ENCODE results near the gene AOX1. TPM values are rescaled to one million over a fixed set of nuclear protein-coding genes. Genes with fewer than 3 reads are reported as not detected.

Gene AOX1
- total RNA-seq, 1 experiment from 2014 or later = 3.0 TPM

DNA sequence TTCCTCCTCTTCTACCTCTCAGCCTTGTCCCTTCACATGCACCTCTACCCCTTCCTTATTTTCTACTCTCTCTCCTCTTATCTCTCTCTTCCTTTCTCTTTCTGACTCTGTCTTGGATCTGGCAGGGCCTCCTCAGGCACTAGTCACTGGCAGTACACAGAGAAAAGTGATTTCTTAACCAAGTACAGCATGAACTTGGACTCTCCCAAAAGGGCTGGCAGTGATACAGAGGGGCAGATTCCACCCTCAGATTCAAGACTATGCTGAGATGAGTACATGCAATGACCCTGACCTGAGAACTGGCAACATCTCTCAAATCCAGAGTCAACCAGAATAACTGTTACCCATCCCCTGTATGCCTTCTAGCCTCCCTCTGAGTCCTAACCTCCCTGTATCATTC, 4.3 kb downstream of the AOX1 start:
- H3K36me3 ChIP-seq (ENCODE audit: control insufficient read depth, insufficient read depth, low read length) = no peaks in the 10 kb centered on the region
- intact Hi-C loops (cut with micrococcal nuclease; ENCODE audit: unreplicated experiment) (no loop called here), in situ Hi-C loops (cut with HindIII; ENCODE audit: low pct_unique_long_range_greater_than_20kb, low sequenced_read_pairs) (no loop called here)
- ATAC-seq (no peak), DNase-seq (ENCODE audit: low read depth, low spot score) (no peak)
- peaks cover 8% of the 10 kb centered on the region for H3K4me1 ChIP-seq (ENCODE audit: control insufficient read depth, insufficient read depth, low read length)
- H3K27ac ChIP-seq (ENCODE audit: low read length) = no peak overlapping the region
- H3K27me3 ChIP-seq (ENCODE audit: control insufficient read depth, insufficient read depth, low read length) = no peaks in the 10 kb centered on the region
- H3K4me3 ChIP-seq (ENCODE audit: low read depth in 2 of 2, low read length in 2 of 2) = no peak overlapping the region
- CTCF ChIA-PET = no interaction called here
- no TSS peak for BruUV-seq (replicated peaks)
- TF ChIP-seq, protein P1, sequence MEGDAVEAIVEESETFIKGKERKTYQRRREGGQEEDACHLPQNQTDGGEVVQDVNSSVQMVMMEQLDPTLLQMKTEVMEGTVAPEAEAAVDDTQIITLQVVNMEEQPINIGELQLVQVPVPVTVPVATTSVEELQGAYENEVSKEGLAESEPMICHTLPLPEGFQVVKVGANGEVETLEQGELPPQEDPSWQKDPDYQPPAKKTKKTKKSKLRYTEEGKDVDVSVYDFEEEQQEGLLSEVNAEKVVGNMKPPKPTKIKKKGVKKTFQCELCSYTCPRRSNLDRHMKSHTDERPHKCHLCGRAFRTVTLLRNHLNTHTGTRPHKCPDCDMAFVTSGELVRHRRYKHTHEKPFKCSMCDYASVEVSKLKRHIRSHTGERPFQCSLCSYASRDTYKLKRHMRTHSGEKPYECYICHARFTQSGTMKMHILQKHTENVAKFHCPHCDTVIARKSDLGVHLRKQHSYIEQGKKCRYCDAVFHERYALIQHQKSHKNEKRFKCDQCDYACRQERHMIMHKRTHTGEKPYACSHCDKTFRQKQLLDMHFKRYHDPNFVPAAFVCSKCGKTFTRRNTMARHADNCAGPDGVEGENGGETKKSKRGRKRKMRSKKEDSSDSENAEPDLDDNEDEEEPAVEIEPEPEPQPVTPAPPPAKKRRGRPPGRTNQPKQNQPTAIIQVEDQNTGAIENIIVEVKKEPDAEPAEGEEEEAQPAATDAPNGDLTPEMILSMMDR (IDR thresholded peaks at IDR 0.05) = no peak
- TF ChIP-seq TCF7L2 (IDR thresholded peaks at IDR 0.05; ENCODE audit: low read depth, low read length) (no peak), SIN3A (IDR thresholded peaks at IDR 0.05; ENCODE audit: borderline replicate concordance, insufficient read depth, low read depth, low read length) (no peak), POLR2AphosphoS5 (IDR thresholded peaks at IDR 0.05; ENCODE audit: low read depth, low read length) (no peak)
- TF ChIP-seq, protein P2, sequence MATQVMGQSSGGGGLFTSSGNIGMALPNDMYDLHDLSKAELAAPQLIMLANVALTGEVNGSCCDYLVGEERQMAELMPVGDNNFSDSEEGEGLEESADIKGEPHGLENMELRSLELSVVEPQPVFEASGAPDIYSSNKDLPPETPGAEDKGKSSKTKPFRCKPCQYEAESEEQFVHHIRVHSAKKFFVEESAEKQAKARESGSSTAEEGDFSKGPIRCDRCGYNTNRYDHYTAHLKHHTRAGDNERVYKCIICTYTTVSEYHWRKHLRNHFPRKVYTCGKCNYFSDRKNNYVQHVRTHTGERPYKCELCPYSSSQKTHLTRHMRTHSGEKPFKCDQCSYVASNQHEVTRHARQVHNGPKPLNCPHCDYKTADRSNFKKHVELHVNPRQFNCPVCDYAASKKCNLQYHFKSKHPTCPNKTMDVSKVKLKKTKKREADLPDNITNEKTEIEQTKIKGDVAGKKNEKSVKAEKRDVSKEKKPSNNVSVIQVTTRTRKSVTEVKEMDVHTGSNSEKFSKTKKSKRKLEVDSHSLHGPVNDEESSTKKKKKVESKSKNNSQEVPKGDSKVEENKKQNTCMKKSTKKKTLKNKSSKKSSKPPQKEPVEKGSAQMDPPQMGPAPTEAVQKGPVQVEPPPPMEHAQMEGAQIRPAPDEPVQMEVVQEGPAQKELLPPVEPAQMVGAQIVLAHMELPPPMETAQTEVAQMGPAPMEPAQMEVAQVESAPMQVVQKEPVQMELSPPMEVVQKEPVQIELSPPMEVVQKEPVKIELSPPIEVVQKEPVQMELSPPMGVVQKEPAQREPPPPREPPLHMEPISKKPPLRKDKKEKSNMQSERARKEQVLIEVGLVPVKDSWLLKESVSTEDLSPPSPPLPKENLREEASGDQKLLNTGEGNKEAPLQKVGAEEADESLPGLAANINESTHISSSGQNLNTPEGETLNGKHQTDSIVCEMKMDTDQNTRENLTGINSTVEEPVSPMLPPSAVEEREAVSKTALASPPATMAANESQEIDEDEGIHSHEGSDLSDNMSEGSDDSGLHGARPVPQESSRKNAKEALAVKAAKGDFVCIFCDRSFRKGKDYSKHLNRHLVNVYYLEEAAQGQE (IDR thresholded peaks at IDR 0.05; ENCODE audit: insufficient read depth in 1 of 2, low read depth in 2 of 2, low read length in 1 of 2) = no peak
- POLR2A ChIA-PET = interaction anchor here (0.6 kb wide), 1 partner anchor 40 kb away, joined by 9 read pairs; no protein-coding TSS in a partner anchor
- H3K9me3 ChIP-seq (ENCODE audit: control insufficient read depth, insufficient read depth, low read depth, low read length) = no peaks in the 10 kb centered on the region

DNA sequence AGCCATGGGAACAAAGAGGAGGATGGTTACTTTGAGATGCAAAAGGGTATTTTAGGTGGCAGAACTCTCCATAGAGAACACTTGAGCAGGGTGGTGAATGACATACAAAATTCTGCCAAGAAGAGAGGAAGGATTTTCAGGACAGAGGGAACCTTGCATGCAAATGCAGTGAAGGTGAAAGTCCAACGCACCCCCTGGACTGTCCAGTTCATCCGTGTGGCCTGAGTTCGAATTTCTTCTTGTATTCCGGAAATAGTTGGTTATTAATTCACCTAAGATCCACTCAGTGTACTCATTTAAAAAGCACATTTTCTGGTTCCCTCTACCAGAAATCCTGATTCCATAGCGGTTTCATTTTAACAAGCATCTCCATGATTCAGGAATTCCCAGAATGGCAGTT, 5.5 kb downstream of the AOX1 start:
- no peak overlapping the region for H3K4me3 ChIP-seq (ENCODE audit: low read depth in 2 of 2, low read length in 2 of 2)
- CTCF ChIA-PET = no interaction called here
- H3K4me1 ChIP-seq (ENCODE audit: control insufficient read depth, insufficient read depth, low read length) = peaks cover 1% of the 10 kb centered on the region; the same call in 1 of the 2 replicates
- TF ChIP-seq SIN3A (IDR thresholded peaks at IDR 0.05; ENCODE audit: borderline replicate concordance, insufficient read depth, low read depth, low read length) (no peak), TCF7L2 (IDR thresholded peaks at IDR 0.05; ENCODE audit: low read depth, low read length) (no peak), POLR2AphosphoS5 (IDR thresholded peaks at IDR 0.05; ENCODE audit: low read depth, low read length) (no peak)
- TF ChIP-seq, protein P2 (IDR thresholded peaks at IDR 0.05; ENCODE audit: insufficient read depth in 1 of 2, low read depth in 2 of 2, low read length in 1 of 2) = no peak
- TF ChIP-seq, protein P1 (IDR thresholded peaks at IDR 0.05) = no peak
- no TSS peak for BruUV-seq (replicated peaks)
- intact Hi-C loops (cut with micrococcal nuclease; ENCODE audit: unreplicated experiment) (no loop called here), in situ Hi-C loops (cut with HindIII; ENCODE audit: low pct_unique_long_range_greater_than_20kb, low sequenced_read_pairs) (no loop called here)
- ATAC-seq (no peak), DNase-seq (ENCODE audit: low read depth, low spot score) (no peak)
- no peak overlapping the region for H3K27ac ChIP-seq (ENCODE audit: low read length)
- no peaks in the 10 kb centered on the region for H3K9me3 ChIP-seq (ENCODE audit: control insufficient read depth, insufficient read depth, low read depth, low read length)
- POLR2A ChIA-PET = no interaction called here
- H3K36me3 ChIP-seq (ENCODE audit: control insufficient read depth, insufficient read depth, low read length) = no peaks in the 10 kb centered on the region
- no peaks in the 10 kb centered on the region for H3K27me3 ChIP-seq (ENCODE audit: control insufficient read depth, insufficient read depth, low read length)

Measured in Panc1 (cell line).